Measurements from ENCODE around the gene CDH6. TPM values are rescaled to one million over a fixed set of nuclear protein-coding genes. Genes with fewer than 3 reads are reported as not detected.

The CDH6 gene
- total RNA-seq, 4 donors from 2014 or later, result 0.13 to 2.5 (median 0.82) TPM

GRCh38 chr5:31214229-31214628, 20.7 kb downstream of the CDH6 start:
- DNase-seq (ENCODE audit: low spot score in 2 of 2), result no peak
- 45 to 48% methylated on average over 3 of the region's 3 CpGs for WGBS, 2 donors
- no peak overlapping the region for H3K4me3 ChIP-seq (ENCODE audit: low read depth, poor library complexity, severe bottlenecking)
- intact Hi-C loops (cut with DNase I; ENCODE audit: low total_unique reads), result no loop called here
- no peak for TF ChIP-seq CTCF (IDR thresholded peaks at IDR 0.05)
- no peak for TF ChIP-seq POLR2A (IDR thresholded peaks at IDR 0.05)

GRCh38 chr5:31215236-31215635, 21.8 kb downstream of the CDH6 start:
- DNase-seq (ENCODE audit: low spot score in 2 of 2), result no peak
- H3K4me3 ChIP-seq (ENCODE audit: low read depth, poor library complexity, severe bottlenecking), result no peak overlapping the region
- intact Hi-C loops (cut with DNase I; ENCODE audit: low total_unique reads), result no loop called here
- TF ChIP-seq CTCF (IDR thresholded peaks at IDR 0.05) (no peak), POLR2A (IDR thresholded peaks at IDR 0.05) (no peak)

- intact Hi-C loops (cut with DNase I; ENCODE audit: low total_unique reads), result no loop called here
- no peak for DNase-seq (ENCODE audit: low spot score in 2 of 2)
- TF ChIP-seq POLR2A (IDR thresholded peaks at IDR 0.05) (no peak), CTCF (IDR thresholded peaks at IDR 0.05) (no peak)
- WGBS, 2 donors, result 80 to 91% methylated on average over 2 of the region's 2 CpGs
- no peak overlapping the region for H3K4me3 ChIP-seq (ENCODE audit: low read depth, poor library complexity, severe bottlenecking)
These were observed 24.0 kb downstream of the CDH6 start for GRCh38 chr5:31217446-31217845.

GRCh38 chr5:31218978-31219377, 25.5 kb downstream of the CDH6 start:
- 88 to 92% methylated on average over 3 of the region's 3 CpGs for WGBS, 2 donors
- TF ChIP-seq CTCF (IDR thresholded peaks at IDR 0.05) (no peak), POLR2A (IDR thresholded peaks at IDR 0.05) (no peak)
- intact Hi-C loops (cut with DNase I; ENCODE audit: low total_unique reads), result no loop called here
- H3K4me3 ChIP-seq (ENCODE audit: low read depth, poor library complexity, severe bottlenecking), result no peak overlapping the region
- DNase-seq (ENCODE audit: low spot score in 2 of 2), result no peak

GRCh38 chr5:31221001-31221400, 27.5 kb downstream of the CDH6 start:
- no peak for DNase-seq (ENCODE audit: low spot score in 2 of 2)
- intact Hi-C loops (cut with DNase I; ENCODE audit: low total_unique reads), result no loop called here
- no peak for TF ChIP-seq CTCF (IDR thresholded peaks at IDR 0.05)
- no peak for TF ChIP-seq POLR2A (IDR thresholded peaks at IDR 0.05)
- no peak overlapping the region for H3K4me3 ChIP-seq (ENCODE audit: low read depth, poor library complexity, severe bottlenecking)
- 42 to 58% methylated on average over 3 of the region's 3 CpGs for WGBS, 2 donors

- intact Hi-C loops (cut with DNase I; ENCODE audit: low total_unique reads), result no loop called here
- H3K4me3 ChIP-seq (ENCODE audit: low read depth, poor library complexity, severe bottlenecking), result no peak overlapping the region
- WGBS, 2 donors, result 91 to 93% methylated on average over 5 of the region's 5 CpGs
- TF ChIP-seq CTCF (IDR thresholded peaks at IDR 0.05) (no peak), POLR2A (IDR thresholded peaks at IDR 0.05) (no peak)
- no peak for DNase-seq (ENCODE audit: low spot score in 2 of 2)
These were observed 31.6 kb downstream of the CDH6 start for GRCh38 chr5:31225118-31225517.

Data from lower leg skin (tissue), 4 donors.